Testis (tissue), 2 donors: ENCODE data around the gene WIF1.

ENCODE experiments used
- CTCF ChIP-seq, 3 experiments: fragments of 450-650 bp in 2 of 3; fragments of 200-600 bp in 1 of 3; sonication (generic) in 1 of 3; IDR thresholded peaks; one replicate each; pipeline ENCODE4 v1.5.1; 2016 to 2019; ENCODE audit warnings: antibody characterized with exemption in 3 of 3, mild to moderate bottlenecking in 2 of 3, moderate library complexity in 1 of 3
- POLR2A ChIP-seq: fragments of 450-650 bp; IDR thresholded peaks from one replicate; pipeline ENCODE4 v1.6.1; 2017; ENCODE audit warnings: antibody characterized with exemption, mild to moderate bottlenecking, moderate library complexity

GRCh38 chr12:65069336-65069735 is 51.8 kb downstream of the WIF1 start:
- TF ChIP-seq CTCF (IDR thresholded peaks at IDR 0.05) (no peak), POLR2A (no peak)
